HG02571 (cell line): ENCODE results near the gene SART3.
"Not testable (repeated sequence)": the region's sequence is repeated elsewhere in the genome, so short reads cannot be mapped to it uniquely, and the experiment has no call there.

ENCODE experiments used
- ATAC-seq: cut with Tn5 transposase; IDR thresholded peaks from one replicate; pipeline ENCODE4 v1.9.1; 2021; ENCODE audit warnings: mild to moderate bottlenecking, moderate library complexity; ENCODE audit not compliant: unreplicated experiment

SART3 gene

DNA sequence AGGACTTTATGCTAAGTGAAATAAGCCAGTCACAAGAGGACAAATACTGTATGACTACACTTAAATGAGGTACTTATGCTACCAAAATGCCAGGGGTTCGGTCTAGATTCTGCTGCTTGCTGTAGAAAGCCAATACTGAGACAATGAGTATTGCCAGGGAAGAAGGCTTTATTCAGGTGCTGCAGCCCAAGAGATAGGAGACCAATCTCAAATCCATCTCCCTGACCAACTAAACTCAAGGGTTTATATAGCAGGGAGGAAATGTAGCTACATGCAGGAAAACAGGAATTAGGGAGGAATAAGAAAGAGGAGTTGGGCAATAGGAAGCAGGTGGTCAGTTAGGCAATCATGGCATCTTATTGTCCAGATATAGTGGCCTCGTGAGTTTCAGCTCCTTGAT lies 58.1 kb downstream of the SART3 start:
- no peak for ATAC-seq

DNA sequence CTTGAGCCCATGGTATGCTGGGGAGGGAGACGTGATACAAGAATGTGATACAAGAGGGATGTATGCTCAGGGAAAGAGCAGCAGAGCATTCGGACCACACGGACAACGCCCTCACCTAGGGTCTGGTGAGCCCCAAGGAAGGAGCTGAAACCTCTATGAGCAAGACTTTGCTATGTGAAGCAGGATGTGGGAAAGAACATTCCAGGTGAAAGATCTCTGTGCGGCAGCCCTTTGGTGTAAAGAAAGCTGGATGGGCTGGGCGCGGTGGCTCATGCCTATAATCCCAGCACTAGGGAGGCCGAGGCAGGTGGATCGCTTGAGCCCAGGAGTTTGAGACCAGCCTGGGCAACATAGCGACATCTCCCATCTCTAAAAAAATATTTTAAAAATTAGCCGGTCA lies 62.8 kb downstream of the SART3 start:
- no peak for ATAC-seq

GRCh38 chr12:108495823-108496579 lies 65.0 kb downstream of the SART3 start:
- ATAC-seq, result no peak

DNA sequence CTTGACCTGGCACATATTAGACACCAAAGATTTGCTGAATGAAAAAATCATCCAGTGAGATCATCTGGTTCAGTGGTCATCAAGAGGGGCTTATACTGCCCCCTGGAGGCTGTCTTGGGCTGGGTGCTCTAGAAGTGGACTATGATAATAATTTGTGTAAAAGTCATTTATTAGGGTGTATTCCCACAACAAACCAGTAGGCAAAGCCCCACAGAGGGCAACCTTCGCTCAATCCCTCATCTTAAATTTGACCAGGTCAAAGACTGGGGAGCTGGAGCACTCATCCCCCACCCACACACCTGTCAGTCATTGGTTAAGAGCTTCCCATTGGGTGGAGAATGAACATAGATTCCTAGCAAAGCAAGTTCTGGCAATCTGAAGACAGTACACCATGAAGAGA lies 65.9 kb downstream of the SART3 start:
- ATAC-seq, result no peak

DNA sequence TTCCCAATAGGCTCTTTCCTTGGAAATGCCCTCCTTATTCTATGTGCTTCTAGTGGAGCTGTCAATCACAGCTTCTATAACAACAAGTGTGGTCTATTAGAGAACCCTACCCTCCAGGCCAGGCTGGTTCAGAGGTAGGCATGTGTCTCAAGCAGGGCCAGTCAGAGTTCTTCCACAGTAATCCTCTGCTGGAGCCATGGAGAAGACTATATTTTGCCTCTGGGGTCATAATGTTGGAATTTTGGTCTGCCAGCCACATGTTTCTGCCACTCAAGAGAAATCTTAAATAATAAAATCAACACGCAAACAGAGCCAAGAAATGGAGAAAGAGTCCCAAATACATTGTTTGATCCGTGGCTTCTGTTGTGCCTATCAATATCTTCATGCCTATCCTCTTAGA lies 69.7 kb downstream of the SART3 start:
- no peak for ATAC-seq

DNA sequence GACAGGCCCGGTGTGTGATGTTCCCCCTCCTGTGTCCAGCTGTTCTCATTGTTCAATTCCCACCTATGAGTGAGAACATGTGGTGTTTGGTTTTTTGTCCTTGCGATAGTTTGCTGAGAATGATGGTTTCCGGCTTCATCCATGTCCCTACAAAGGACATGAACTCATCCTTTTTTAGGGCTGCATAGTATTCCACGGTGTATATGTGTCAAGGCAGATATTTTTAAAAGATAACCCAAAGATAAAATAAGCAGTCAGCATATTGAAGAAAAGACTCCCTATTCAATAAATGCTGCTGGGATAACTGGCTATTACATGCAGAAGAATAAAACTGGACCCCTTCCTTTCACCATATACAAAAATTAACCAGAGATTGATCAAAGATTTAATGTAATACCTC lies 73.9 kb downstream of the SART3 start:
- not testable (repeated sequence) for ATAC-seq

GRCh38 chr12:108485371-108485770 lies 75.6 kb downstream of the SART3 start:
- ATAC-seq, result not testable (repeated sequence)

DNA sequence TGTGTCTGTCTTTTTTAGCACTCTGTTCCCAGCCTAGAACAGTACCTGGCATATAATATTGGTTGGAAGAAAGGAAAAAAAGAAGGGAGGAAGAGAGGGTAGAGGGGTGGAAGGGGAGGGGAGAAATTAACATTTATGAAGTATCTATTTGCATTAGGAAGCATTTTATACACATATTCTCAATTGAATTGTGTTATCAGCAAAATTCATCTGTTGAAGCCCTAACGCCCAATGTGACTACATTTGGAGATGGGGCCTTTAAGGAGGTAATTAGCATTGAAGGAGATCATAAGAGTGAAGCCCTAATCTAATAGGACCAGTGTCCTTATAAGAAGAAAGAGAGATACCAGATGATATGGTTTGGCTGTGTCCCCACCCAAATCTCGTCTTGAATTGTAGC lies 76.1 kb downstream of the SART3 start:
- ATAC-seq, result no peak

GRCh38 chr12:108484431-108484830 lies 76.5 kb downstream of the SART3 start:
- no peak for ATAC-seq

GRCh38 chr12:108483213-108484059 lies 77.5 kb downstream of the SART3 start:
- no peak for ATAC-seq

DNA sequence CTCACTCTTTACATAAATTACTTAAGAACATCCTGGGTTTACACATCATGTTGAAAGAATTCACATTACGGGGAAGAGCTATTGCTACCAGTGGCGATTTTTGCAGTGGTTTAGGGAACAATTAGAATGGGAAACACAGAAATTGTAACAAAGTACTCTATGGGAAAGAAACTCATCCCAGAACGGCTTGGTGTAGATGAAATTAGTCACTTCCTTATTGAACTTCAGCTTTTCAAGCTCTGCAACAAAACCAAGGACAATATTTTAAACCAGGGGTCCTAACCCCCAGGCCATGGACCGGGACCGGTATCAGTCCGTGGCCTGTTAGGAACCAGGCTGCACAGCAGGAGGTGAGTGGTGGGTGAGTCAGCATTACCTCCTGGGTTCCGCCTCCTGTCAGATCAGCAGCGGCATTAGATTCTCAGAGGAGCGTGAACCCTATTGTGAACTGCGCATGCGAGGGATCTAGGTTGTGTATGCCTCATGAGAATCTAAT lies 78.2 kb downstream of the SART3 start:
- ATAC-seq, result no peak

- ATAC-seq, result no peak
These were observed 81.5 kb downstream of the SART3 start for GRCh38 chr12:108479364-108480070.

- ATAC-seq, result no peak
These were observed 82.3 kb downstream of the SART3 start for GRCh38 chr12:108478611-108479206.

DNA sequence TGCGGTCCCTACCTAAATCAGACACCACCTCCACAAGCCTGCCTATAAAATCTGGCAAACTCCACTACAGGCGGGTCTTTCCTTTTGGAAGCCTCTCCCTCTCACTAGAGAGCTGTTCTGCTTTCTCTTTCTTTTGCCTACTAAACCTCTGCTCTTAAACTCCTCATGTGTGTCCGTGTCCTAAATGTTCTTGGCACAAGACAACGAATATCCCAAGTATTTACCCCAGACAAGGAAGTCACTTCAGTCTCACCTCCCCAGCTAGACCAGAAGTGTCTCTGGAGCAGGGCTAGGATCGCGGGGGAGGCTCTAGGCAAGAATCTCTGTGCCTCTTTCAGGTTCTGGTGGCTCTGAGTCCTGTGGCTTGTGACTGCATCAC lies 83.1 kb downstream of the SART3 start:
- no peak for ATAC-seq

DNA sequence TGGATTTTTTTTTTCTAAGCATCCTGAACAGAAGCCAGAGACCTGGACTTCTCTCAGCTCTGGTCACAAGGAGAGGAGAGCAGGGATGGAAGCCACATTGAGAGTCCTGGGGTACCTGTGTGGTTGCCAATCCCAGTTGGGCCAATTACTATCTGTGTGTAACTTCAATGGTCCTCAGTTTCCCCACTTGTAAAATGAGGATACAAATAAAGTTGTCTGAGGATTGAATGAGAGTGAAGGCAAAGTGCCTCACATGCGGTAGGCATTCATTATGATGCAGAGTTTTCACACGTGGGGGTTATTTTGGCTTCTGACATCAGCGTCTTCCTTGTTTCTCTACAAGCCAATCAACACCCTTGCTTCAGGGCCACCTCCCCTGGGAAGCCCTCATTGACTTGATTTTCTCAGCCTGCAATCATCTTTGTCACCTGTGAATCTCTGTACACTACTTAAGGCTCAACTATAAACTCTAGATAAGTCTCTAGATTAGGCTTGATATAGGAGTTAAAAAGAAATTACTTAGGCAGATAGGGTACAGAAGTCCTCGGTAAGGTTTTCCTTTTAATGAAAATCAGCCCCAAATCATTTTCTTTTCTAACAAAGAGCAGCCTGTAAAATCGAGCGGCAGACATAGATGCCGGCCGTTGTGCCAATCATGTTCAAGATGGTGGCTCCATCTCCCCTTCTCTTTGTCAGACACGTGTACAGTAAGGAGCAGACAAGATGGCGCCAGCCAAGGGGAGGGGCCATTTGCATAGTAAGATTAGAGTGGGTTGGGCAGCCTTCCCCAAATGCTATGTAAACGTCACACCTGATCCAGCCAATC lies 83.7 kb downstream of the SART3 start:
- no peak for ATAC-seq

- ATAC-seq, result no peak
These were observed 85.6 kb downstream of the SART3 start for GRCh38 chr12:108475396-108475795.

GRCh38 chr12:108473400-108474055 lies 87.4 kb downstream of the SART3 start:
- ATAC-seq, result no peak
